HG03095 (cell line): ENCODE data around the gene FMNL2.
A peak's percentile ranks its signal among the peaks of the same experiment; 100 is the strongest.
"Not testable (repeated sequence)": the region's sequence is repeated elsewhere in the genome, so short reads cannot be mapped to it uniquely, and the experiment has no call there.

Experiments used
- ATAC-seq: cut with Tn5 transposase; IDR thresholded peaks from one replicate; pipeline ENCODE4 v1.9.1; 2021; ENCODE audit warnings: moderate library complexity; ENCODE audit not compliant: unreplicated experiment

Gene FMNL2

GRCh38 chr2:152466980-152467676 is 132.2 kb downstream of the FMNL2 start:
- peak; percentile 91 for ATAC-seq

- ATAC-seq: no peak
Measured at GRCh38 chr2:152467677-152468410, 132.9 kb downstream of the FMNL2 start.

- peak; percentile 31 for ATAC-seq
Measured at GRCh38 chr2:152468899-152469692, 134.1 kb downstream of the FMNL2 start.

- ATAC-seq: no peak
Measured at GRCh38 chr2:152470861-152471854, 136.2 kb downstream of the FMNL2 start.

GRCh38 chr2:152472481-152472887 is 137.5 kb downstream of the FMNL2 start:
- ATAC-seq: no peak

- no peak for ATAC-seq
Measured at GRCh38 chr2:152473151-152473857, 138.3 kb downstream of the FMNL2 start.

- not testable (repeated sequence) for ATAC-seq
Measured at GRCh38 chr2:152474523-152474922, 139.5 kb downstream of the FMNL2 start.

- ATAC-seq: no peak
Measured at GRCh38 chr2:152475982-152476381, 141.0 kb downstream of the FMNL2 start.

- ATAC-seq: no peak
Measured at GRCh38 chr2:152477347-152478092, 142.5 kb downstream of the FMNL2 start.

- no peak for ATAC-seq
Measured at GRCh38 chr2:152479282-152479681, 144.3 kb downstream of the FMNL2 start.

- ATAC-seq: no peak
Measured at GRCh38 chr2:152480821-152481399, 145.9 kb downstream of the FMNL2 start.

- ATAC-seq: no peak
Measured at GRCh38 chr2:152481881-152482583, 147.1 kb downstream of the FMNL2 start.

GRCh38 chr2:152483276-152484063 is 148.5 kb downstream of the FMNL2 start:
- ATAC-seq: no peak

GRCh38 chr2:152485954-152486736 is 151.2 kb downstream of the FMNL2 start:
- no peak for ATAC-seq

GRCh38 chr2:152486737-152487400 is 151.9 kb downstream of the FMNL2 start:
- no peak for ATAC-seq

- ATAC-seq: no peak
Measured at GRCh38 chr2:152488075-152488474, 153.1 kb downstream of the FMNL2 start.
